Karpas-422 (cell line): Measurements from ENCODE around the gene RAX. TPM values are rescaled to one million over a fixed set of nuclear protein-coding genes. Genes with fewer than 3 reads are reported as not detected.
"Not testable (repeated sequence)": the region's sequence is repeated elsewhere in the genome, so short reads cannot be mapped to it uniquely, and the experiment has no call there.

Experiments used
- DNase-seq: peaks from one replicate; pipeline ENCODE4 v3.0.0-alpha.2; 2015
- H2AFZ ChIP-seq: fragments of 200-600 bp; sonication (generic); 2 replicates; pipeline ENCODE4 v1.6.1; 2014; ENCODE audit warnings: antibody characterized with exemption, low read length, mixed read lengths
- H3K27ac ChIP-seq: fragments of 200-600 bp; sonication (generic); 2 replicates; pipeline ENCODE4 v1.5.1; 2014; ENCODE audit warnings: mild to moderate bottlenecking, low read length, moderate library complexity
- H3K27me3 ChIP-seq: fragments of 200-600 bp; sonication (generic); 2 replicates; pipeline ENCODE4 v1.6.1; 2014; ENCODE audit warnings: low read length, mixed read lengths
- H3K36me3 ChIP-seq: fragments of 200-600 bp; sonication (generic); 2 replicates; pipeline ENCODE4 v1.6.1; 2014; ENCODE audit warnings: low read length, mixed read lengths; ENCODE audit not compliant: insufficient read depth
- H3K4me1 ChIP-seq: fragments of 200-600 bp; sonication (generic); 2 replicates; pipeline ENCODE4 v1.6.1; 2014; ENCODE audit warnings: mild to moderate bottlenecking, low read length, mixed read lengths
- H3K4me2 ChIP-seq: fragments of 200-600 bp; sonication (generic); 2 replicates; pipeline ENCODE4 v1.6.1; 2014; ENCODE audit warnings: low read length, low read depth, mild to moderate bottlenecking; ENCODE audit not compliant: poor library complexity, severe bottlenecking
- H3K4me3 ChIP-seq: fragments of 200-600 bp; sonication (generic); 2 replicates; pipeline ENCODE4 v1.5.1; 2014; ENCODE audit warnings: mild to moderate bottlenecking, antibody characterized with exemption, low read length, mixed read lengths
- H3K79me2 ChIP-seq: fragments of 200-600 bp; sonication (generic); 2 replicates; pipeline ENCODE4 v1.6.1; 2014; ENCODE audit warnings: mild to moderate bottlenecking, low read length, mixed read lengths
- H3K9ac ChIP-seq: fragments of 200-600 bp; sonication (generic); 2 replicates; pipeline ENCODE4 v1.6.0; 2014; ENCODE audit warnings: low read length
- H3K9me2 ChIP-seq: fragments of 200-600 bp; sonication (generic), shearing (Covaris generic); replicated peaks from 2 replicates; pipeline ENCODE4 v1.6.0; 2014; ENCODE audit warnings: mild to moderate bottlenecking, low read length, moderate library complexity; ENCODE audit not compliant: insufficient read depth
- H3K9me3 ChIP-seq: fragments of 300-700, 200-600 bp; sonication (generic); 2 replicates; pipeline ENCODE4 v1.6.1; 2014; ENCODE audit warnings: low read length, mixed read lengths
- H4K20me1 ChIP-seq: fragments of 200-600 bp; sonication (generic); 2 replicates; pipeline ENCODE4 v1.6.1; 2014; ENCODE audit warnings: mild to moderate bottlenecking, antibody characterized with exemption, low read length, low read depth; ENCODE audit not compliant: insufficient read depth
- total RNA-seq: library from RNA; depleted of rRNA; stranded (reverse); fragments of >200 nt; shearing (Covaris generic); gene quantifications from 2 replicates; pipeline ENCODE4 v1.2.3, GENCODE V29; 2014; ENCODE audit warnings: low replicate concordance

RAX gene
- total RNA-seq, 1 experiment from 2014 or later = not detected

DNA sequence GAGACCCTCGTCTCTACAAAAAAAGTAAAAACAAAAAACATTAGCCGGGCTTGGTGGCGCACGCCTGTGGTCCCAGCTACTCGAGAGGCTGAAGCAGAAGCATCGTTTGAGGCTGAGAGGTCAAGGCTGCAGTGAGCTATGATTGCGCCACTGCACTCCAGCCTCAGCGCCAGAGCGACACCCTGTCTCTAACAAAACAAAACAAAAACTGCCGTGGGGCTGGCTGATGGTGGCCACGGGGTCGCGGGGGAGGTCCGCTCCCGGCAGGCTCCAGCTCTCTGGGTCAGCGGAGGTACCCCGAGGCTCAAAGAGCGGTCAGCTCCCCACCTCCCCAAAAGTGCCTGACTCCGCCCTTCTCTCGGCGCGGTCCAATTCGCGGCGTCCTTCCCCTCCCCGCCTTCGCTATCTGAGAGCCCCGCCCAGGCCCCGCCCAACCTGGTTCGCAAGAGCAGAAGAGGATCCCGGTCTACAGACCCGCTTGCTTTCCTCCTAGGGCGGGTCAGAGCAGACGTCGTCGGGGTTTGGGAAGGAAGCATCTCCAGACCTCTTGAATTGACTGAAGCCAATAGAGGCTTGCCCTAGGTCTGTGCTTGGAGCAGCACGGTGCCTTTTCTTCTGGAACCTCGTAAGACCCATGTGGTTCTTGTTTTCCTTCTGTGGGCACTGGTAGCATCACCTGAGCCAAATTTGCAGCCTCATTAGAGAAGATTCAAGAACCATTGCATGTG lies 7.8 kb downstream of the RAX start:
- Histone ChIP-seq H4K20me1 (no peaks in the 10 kb centered on the region), H3K27me3 (no peaks in the 10 kb centered on the region), H3K27ac (no peak overlapping the region), H3K4me2 (peak overlapping the region; percentile 44), H3K4me3 (peak overlapping the region; percentile 55; the same call in 1 of the 2 replicates), H3K9me3 (no peaks in the 10 kb centered on the region), H3K4me1 (no peaks in the 10 kb centered on the region), H3K9me2 (no peaks in the 10 kb centered on the region), H3K9ac (no peak overlapping the region), H3K79me2 (no peaks in the 10 kb centered on the region), H2AFZ (no peak overlapping the region; the same call in 1 of the 2 replicates), H3K36me3 (no peaks in the 10 kb centered on the region)
- DNase-seq = peak; percentile 61

DNA sequence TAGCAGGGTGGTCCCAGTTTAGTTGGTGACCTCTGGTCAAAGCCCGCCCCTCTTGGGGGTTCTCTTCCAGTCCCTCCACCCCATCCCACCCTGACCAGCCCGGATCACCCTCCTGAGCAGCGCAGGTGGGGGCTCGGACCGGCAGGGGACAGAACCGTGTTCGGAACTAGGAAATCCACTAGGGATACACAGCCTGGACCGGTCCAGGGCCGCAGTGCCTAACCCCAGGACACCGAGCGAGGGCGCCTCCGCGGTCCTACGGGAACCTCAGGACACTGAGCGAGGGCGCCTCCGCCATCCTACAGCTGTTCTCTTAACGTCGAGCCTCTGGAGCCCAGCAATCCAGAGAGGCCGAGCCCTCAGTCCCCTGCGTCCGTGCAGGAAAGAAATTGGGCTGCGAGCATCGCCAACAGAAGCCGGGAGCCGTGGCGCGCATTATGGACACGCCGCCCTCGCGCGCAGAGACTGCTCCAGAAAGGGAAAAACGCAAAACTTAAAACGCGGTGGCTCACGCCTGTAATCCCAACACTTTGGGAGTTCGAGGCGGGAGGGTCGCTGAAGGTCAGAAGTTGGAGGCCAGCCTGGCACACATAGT lies 8.5 kb downstream of the RAX start:
- no peaks in the 10 kb centered on the region for H3K27me3 ChIP-seq
- no peaks in the 10 kb centered on the region for H4K20me1 ChIP-seq

GRCh38 chr18:59264121-59264571 lies 9.1 kb downstream of the RAX start:
- no peaks in the 10 kb centered on the region for H4K20me1 ChIP-seq
- H3K9ac ChIP-seq = no peak overlapping the region
- no peaks in the 10 kb centered on the region for H3K36me3 ChIP-seq
- no peaks in the 10 kb centered on the region for H3K79me2 ChIP-seq
- no peak overlapping the region for H3K4me2 ChIP-seq
- H3K27me3 ChIP-seq = no peaks in the 10 kb centered on the region
- no peaks in the 10 kb centered on the region for H3K9me3 ChIP-seq
- H3K4me3 ChIP-seq = no peak overlapping the region
- no peak overlapping the region for H2AFZ ChIP-seq
- H3K4me1 ChIP-seq = no peaks in the 10 kb centered on the region
- no peaks in the 10 kb centered on the region for H3K9me2 ChIP-seq
- H3K27ac ChIP-seq = no peak overlapping the region
- DNase-seq = no peak

More for the DNA sequence above, 8.5 kb downstream of the RAX start:
- no peaks in the 10 kb centered on the region for H3K36me3 ChIP-seq
- H3K9me2 ChIP-seq = no peaks in the 10 kb centered on the region
- no peak overlapping the region for H3K27ac ChIP-seq
- DNase-seq = no peak
- H3K4me1 ChIP-seq = no peaks in the 10 kb centered on the region
- no peaks in the 10 kb centered on the region for H3K79me2 ChIP-seq
- no peak overlapping the region for H3K9ac ChIP-seq
- H3K4me3 ChIP-seq = peak overlapping the region; percentile 55; the same call in 1 of the 2 replicates
- H2AFZ ChIP-seq = no peak overlapping the region
- H3K9me3 ChIP-seq = no peaks in the 10 kb centered on the region
- H3K4me2 ChIP-seq = peak overlapping the region; percentile 44

DNA sequence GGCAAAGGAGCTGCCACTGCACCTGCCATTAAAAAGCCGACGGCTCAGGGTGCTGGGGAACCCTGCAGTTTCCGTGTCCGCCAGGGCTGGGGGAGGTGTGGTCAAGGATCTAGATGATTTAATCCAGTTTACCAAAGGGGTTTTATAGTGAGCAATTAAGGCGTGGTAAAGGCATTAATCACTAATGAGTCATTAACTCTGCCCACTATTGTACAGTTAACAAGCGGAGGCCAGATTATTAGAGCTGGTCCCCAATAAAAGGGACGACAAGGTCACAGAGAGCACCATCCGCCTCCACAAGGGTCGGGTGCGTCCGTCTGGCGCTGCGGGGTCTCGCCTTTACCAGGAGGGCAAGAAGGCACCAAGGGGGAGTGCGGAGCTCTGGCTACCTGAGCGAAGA lies 9.6 kb downstream of the RAX start:
- no peak for DNase-seq
- no peaks in the 10 kb centered on the region for H3K27me3 ChIP-seq
- H3K9me3 ChIP-seq = no peaks in the 10 kb centered on the region
- no peaks in the 10 kb centered on the region for H3K79me2 ChIP-seq
- no peaks in the 10 kb centered on the region for H3K4me1 ChIP-seq
- H3K9ac ChIP-seq = no peak overlapping the region
- no peak overlapping the region for H2AFZ ChIP-seq
- no peaks in the 10 kb centered on the region for H3K36me3 ChIP-seq
- H3K9me2 ChIP-seq = no peaks in the 10 kb centered on the region
- no peak overlapping the region for H3K4me2 ChIP-seq
- H3K4me3 ChIP-seq = no peak overlapping the region
- H4K20me1 ChIP-seq = no peaks in the 10 kb centered on the region
- H3K27ac ChIP-seq = no peak overlapping the region

- not testable (repeated sequence) for DNase-seq, H3K9me3 ChIP-seq, H2AFZ ChIP-seq, H3K27ac ChIP-seq, H3K9ac ChIP-seq, H3K4me1 ChIP-seq, H3K36me3 ChIP-seq, H3K27me3 ChIP-seq, H3K4me2 ChIP-seq, H3K9me2 ChIP-seq, H4K20me1 ChIP-seq, H3K79me2 ChIP-seq, H3K4me3 ChIP-seq
Measured at GRCh38 chr18:59262243-59262642, 11.0 kb downstream of the RAX start.

- H2AFZ ChIP-seq, H3K27me3 ChIP-seq, H3K27ac ChIP-seq, H3K9me3 ChIP-seq, DNase-seq, H4K20me1 ChIP-seq, H3K4me2 ChIP-seq, H3K36me3 ChIP-seq, H3K79me2 ChIP-seq, H3K9ac ChIP-seq, H3K4me1 ChIP-seq, H3K9me2 ChIP-seq, H3K4me3 ChIP-seq: not testable (repeated sequence)
Measured at GRCh38 chr18:59261842-59262241, 11.4 kb downstream of the RAX start.

- H4K20me1 ChIP-seq, H3K4me2 ChIP-seq, H3K27ac ChIP-seq, H2AFZ ChIP-seq, H3K4me3 ChIP-seq, H3K36me3 ChIP-seq, H3K79me2 ChIP-seq, H3K4me1 ChIP-seq, H3K27me3 ChIP-seq, H3K9me2 ChIP-seq, DNase-seq, H3K9ac ChIP-seq, H3K9me3 ChIP-seq: not testable (repeated sequence)
Measured at GRCh38 chr18:59255491-59255890, 17.8 kb downstream of the RAX start.

DNA sequence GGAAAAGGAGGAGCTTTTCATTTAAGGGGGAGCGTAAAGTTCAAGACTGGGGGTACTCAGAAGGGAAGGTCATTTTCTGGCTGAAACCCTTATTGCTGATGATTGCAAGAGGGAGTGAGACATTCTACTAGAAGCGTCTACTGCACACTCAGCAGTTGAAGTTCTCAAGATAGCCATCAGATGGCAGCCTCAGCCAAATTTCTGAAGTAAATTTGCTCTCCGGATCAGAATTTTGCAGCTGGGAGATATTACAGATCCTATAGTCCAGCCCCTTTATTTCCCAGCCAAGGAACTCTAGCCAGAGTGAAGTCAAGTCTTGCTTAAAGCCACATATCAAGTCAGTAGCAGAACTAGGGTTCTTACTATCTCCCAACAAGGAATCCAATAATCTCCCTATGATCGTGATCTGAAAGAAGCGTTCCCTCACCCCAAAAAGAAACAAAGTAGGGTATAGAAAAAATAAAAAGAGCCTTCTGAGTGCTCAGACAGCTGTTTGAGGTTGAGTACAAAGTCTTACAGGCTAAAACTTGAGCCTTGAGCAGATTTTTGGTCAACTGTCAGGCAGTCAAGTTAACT lies 24.0 kb downstream of the RAX start:
- peak; percentile 83 for DNase-seq
- H3K27me3 ChIP-seq = no peaks in the 10 kb centered on the region
- H3K9ac ChIP-seq = no peak overlapping the region
- H3K27ac ChIP-seq = no peak overlapping the region
- H3K36me3 ChIP-seq = no peaks in the 10 kb centered on the region
- H3K9me3 ChIP-seq = no peaks in the 10 kb centered on the region
- H3K9me2 ChIP-seq = no peaks in the 10 kb centered on the region
- H3K4me2 ChIP-seq = no peak overlapping the region
- H3K4me3 ChIP-seq = no peak overlapping the region
- no peaks in the 10 kb centered on the region for H4K20me1 ChIP-seq
- no peaks in the 10 kb centered on the region for H3K79me2 ChIP-seq
- no peak overlapping the region for H2AFZ ChIP-seq
- no peaks in the 10 kb centered on the region for H3K4me1 ChIP-seq
